Muscle of arm (tissue), 14 donors: ENCODE measurements around the gene INA. TPM values are rescaled to one million over a fixed set of nuclear protein-coding genes. Genes with fewer than 3 reads are reported as not detected.
"Not testable (repeated sequence)": the region's sequence is repeated elsewhere in the genome, so short reads cannot be mapped to it uniquely, and the experiment has no call there.

Source experiments
- DNase-seq: peaks from one replicate; pipeline ENCODE4 v3.0.0-alpha.2; 2013
- long read RNA-seq, 11 donors: transcript quantifications; one replicate each; lab custom pipeline, GENCODE V29; 2026
- polyA plus RNA-seq, 12 donors: library from polyadenylated mRNA; unstranded; fragments of 120-200 nt; gene quantifications; one replicate each; pipeline ENCODE4 v1.2.1, GENCODE V29; 2013; ENCODE audit not compliant: insufficient read length in 12 of 12

The INA gene
- polyA plus RNA-seq = 1 to 10 TPM in 1 of 12 donors, under 1 TPM in 9, not detected in 2; 0.10 to 2.0 (median 0.30) TPM
- long read RNA-seq, donor 1, transcript INA-201 (3 exons, 3,231 nt) = major isoform, 20 of 37 reads
- long read RNA-seq, donor 1, partial matches to known transcripts = 17 of 37 reads
- long read RNA-seq, donor 1, other reads (novel, unspliced or antisense) = 0 of 37 reads
- long read RNA-seq, donor 2 = 0 reads
- long read RNA-seq, donor 3, partial matches to known transcripts = 0 of 1 reads
- long read RNA-seq, donor 3, other reads (novel, unspliced or antisense) = 0 of 1 reads
- long read RNA-seq, donor 4 = 0 reads
- long read RNA-seq, donor 5 = 0 reads
- long read RNA-seq, donor 6 = 0 reads
- long read RNA-seq, donor 7 = 0 reads
- long read RNA-seq, donor 8, partial matches to known transcripts = 0 of 1 reads
- long read RNA-seq, donor 8, other reads (novel, unspliced or antisense) = 0 of 1 reads
- long read RNA-seq, donor 9 = 0 reads
- long read RNA-seq, donor 10 = 0 reads
- long read RNA-seq, donor 11 = 0 reads

DNA sequence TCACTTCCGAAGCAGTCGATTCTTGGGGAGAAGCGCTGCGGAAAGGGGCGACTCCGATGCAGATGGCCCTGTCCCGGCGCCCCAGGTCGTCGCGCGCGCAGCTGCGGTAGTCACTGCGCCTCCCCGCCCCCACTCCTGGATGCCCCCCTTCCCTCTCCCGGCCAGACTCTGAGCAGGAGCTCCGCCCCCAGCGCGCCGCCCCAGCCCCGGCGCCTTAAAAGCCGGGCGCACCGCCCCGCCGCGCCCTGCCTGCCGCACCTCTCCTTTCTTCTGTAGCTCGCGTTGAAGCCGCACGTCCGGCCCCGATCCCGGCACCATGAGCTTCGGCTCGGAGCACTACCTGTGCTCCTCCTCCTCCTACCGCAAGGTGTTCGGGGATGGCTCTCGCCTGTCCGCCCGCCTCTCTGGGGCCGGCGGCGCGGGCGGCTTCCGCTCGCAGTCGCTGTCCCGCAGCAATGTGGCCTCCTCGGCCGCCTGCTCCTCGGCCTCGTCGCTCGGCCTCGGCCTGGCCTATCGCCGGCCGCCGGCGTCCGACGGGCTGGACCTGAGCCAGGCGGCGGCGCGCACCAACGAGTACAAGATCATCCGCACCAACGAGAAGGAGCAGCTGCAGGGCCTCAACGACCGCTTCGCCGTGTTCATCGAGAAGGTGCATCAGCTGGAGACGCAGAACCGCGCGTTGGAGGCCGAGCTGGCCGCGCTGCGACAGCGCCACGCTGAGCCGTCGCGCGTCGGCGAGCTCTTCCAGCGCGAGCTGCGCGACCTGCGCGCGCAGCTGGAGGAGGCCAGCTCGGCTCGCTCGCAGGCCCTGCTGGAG is at the start of gene INA:
Gene INA (plus strand): TSS at position 243 of the 817 bp plus-strand sequence. CDS start 74 bp downstream, at position 317.
- peak; percentile 5 for DNase-seq

DNA sequence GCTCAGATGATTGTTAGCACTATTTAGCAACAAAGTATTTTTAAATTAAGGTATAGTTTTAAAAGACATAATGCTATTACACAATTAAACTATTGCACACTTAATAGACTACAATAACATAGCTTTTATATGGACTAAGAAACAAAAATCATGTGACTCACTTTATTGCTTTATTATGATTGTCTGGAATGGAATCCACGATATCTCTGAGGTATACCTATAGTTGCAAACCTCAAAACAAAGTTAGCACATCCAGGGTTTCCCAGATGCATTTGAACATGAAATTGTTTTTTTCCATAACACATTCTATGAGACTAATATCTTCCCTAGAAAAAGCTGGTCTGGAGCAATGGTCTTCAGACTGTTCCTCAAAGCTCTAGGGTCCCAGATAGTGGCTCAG is 49.5 kb upstream of the INA start:
- no peak for DNase-seq

DNA sequence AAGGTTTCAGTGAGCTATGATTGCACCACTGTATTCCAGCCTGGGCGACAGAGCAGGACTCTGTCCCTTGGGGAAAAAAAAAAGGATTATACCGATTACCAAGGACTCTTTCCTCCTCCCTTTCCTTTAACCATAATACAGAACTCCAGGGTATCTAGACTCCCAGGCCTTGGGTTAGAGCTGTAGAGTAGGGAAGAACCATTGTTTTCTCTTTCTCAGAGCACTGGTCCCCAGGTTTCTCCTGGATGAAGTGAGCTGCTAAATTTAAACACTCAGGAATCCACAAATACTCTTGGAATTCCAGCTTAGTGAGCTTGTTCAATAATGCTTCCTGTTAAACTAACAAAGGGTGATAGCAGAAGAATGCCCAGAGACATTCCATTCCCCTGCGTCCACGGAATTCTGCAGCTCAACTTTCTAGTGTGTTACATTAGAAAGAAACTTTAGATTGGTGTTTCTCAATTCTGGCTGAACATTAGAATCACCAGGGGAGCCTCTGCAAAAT is 45.8 kb upstream of the INA start:
- no peak for DNase-seq

DNA sequence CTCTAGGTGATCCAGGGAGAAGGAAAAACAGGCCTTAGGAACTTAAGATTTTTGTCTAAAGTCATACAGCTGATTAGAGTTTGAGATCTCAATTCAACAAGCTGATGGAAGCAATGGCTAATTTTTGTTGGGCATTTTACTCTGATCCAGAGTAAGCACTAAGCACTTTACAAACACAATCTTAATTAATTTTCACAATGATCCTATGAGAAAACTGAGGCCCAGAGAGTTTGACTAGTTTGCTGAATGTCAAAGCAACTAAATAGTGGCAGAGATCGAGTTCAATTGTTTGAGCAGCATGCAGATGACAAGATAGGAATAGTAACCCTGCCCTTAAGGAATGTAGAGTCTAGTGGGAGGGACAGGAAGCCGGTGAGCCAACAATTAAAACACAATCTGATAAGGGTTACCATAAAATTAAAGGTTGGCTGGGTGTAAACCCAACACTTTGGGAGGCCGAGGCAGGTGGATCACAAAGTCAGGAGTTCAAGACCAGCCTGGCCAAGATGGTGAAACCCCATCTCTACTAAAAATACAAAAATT is 44.7 kb upstream of the INA start:
- no peak for DNase-seq

DNA sequence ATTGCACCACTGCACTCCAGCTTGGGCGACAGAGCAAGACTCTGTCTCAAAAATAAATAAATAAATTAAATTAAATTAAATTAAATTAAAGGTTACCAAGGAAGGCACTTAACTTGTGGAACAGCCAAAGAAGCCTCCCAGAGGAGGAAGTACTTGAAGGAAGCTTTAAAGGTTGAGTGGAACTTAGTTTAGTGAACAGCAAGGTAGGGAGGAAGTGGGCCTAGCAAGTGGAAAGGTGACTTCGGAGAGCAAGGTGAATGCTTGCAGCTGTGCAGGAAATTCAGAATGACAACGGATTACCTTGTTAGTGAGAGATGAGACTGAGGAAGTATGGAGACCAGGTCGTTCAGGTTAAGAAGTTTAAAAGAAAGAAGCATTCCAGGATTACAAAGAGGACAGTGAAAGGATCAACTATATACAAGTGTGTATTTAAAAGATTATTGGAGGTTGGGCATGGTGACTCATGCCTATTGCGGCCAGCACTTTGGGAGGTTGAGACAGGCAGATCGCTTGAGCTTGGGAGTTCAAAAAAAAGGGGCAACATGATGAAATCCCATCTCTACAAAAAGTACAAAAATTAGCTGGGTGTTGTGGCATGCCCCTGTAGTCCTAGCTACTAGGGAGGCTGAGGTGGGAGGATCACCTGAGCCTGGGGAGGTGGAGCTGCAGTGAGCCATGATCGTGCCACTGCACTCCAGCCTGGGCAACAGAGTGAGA is 44.0 kb upstream of the INA start:
- no peak for DNase-seq

DNA sequence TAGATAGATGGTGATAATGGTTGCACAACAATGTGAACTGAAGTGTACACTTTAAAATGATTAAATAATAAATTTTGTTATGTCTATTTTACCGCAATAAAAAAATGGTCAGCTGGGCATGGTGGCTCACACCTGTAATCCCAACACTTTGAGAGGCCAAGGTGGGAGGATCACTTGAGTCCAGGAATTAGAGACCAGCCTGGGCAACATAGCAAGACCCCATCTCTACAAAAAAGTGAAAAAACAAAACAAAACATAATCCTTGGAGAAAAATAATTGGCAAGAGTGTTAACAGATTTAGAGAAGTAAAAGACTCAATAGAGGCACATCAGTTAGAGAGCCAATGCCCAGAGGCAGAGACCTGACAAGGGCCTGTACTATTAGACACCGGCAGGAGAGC is 41.2 kb upstream of the INA start:
- no peak for DNase-seq

DNA sequence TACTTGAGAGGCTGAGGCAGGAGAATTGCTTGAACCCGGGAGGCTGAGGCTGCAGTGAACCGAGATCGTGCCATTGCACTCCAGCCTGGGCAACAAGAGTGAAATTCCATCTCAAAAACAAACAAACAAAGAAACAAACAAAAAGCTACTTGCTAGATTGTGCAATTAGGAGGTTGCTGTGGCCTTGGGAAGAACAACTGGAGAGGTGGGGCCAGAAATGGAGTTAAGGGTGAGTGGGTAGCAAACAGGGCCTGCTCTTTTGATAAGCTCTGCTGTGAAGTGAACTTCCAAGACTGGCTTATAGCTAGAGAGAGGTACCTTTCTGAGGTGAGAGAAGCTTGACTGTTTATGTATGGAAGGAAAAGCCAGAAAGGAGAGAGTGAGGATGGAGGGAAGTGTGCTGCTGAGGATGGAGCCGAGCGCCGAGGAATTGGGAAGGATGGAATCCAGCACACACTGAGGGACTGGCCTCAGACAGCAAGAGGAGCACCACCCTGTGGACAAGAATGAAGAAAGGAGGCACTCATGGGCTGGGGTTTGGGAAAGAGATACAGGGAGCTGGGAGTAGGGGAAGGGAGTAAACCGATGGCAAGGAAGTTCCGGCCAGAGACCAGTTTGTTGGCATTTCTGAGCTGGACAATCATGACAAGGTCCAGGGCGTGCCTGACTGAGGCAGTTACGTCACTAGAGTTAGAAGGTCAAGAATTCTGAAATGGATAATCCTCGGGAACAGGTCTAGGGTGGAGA is 38.3 kb upstream of the INA start:
- DNase-seq = no peak

DNA sequence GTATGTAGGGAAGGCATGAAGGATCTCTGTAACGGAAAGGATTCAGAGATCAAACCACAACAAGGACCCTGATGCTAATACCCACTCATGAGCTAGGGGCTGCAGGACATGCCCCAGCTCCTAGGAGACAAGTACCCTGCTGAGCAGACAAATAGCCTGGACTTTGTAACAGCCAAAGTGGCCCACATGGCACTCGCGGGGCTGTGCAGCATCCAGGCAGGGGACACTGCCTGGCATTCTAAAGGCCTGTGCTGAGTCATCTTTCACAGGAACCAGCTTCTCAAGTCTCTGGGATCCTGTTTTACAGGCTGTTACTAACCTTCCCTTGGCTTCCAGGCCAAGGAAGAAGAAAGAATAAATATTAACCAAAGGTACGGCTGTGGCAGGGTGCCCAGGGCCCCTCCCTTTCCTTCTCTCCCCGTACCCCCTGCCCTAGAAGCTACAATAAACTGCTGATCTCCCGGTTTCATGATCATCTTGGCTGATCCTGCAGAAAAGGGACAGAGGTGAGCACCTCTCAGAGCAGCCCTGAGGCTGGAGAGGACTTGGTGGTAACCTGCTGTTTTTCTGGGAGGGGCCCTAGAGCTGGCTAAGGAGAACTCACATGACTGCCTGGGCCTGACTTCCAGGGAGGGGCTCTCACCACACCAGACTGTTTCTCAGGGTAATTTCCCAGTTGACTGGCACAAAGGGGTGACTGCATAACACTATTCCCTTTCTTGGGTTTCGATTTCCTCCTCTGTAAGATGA is 35.5 kb upstream of the INA start:
- DNase-seq = no peak

DNA sequence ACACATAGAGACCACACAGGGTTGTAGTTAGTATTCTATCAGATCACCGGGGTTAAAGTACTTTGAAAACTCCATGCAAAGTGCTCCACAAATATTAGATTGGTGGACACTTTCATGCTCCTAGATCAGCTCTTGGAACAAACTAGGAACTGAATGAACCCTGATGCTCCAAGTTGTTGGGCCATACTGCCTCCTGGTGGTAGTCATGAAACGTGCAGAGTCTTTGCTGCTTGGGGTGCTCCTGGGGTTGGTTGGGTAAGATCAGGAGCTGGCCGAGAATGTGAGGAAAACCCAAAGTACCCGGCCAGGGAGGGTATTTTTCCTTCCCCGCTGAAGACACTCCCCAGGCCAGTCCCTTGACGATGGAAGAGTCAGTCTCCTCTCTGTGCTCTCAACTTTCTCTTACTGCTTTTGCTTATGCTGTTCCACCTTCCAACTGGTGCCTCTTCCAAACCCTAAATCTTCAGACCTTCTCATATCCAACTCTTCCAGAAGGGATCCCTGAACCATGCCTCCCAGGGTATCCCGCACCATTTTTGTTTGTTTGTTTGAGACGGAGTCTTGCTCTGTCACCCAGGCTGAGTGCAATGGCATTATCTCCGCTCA is 32.2 kb upstream of the INA start:
- DNase-seq = peak; percentile 71

DNA sequence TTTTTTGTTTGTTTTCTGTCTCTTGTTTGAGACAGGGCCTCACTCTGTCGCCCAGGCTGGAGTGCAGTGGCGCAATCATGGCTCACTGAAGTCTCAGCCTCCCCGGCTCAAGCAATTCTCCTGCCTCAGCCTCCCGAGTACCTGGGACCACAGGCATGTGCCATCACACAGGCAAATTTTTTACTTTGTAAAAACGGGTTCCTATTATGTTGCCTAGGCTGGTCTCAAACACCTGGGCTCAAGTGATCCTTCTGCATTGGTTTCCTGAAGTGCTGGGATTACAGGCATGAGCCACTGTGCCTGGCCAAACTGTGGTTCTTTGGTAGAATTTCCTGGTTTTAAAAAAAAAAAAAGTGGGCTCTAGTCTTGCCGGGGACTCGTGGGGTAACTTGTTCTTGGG is 31.4 kb upstream of the INA start, which contains the start of gene RPEL1:
Gene RPEL1 (plus strand): TSS at position 301 of the 400 bp plus-strand sequence. CDS start 110 bp downstream, outside the sequence.
- not testable (repeated sequence) for DNase-seq

DNA sequence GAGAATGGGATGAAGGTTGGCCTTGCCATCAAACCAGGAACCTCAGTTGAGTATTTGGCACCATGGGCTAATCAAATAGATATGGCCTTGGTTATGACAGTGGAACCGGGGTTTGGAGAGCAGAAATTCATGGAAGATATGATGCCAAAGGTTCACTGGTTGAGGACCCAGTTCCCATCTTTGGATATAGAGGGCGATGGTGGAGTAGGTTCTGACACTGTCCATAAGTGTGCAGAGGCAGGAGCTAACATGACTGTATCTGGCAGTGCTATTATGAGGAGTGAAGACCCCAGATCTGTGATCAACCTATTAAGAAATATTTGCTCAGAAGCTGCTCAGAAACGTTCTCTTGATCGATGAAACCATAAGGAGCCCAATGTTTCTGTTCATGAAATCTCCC is 30.6 kb upstream of the INA start:
- no peak for DNase-seq

DNA sequence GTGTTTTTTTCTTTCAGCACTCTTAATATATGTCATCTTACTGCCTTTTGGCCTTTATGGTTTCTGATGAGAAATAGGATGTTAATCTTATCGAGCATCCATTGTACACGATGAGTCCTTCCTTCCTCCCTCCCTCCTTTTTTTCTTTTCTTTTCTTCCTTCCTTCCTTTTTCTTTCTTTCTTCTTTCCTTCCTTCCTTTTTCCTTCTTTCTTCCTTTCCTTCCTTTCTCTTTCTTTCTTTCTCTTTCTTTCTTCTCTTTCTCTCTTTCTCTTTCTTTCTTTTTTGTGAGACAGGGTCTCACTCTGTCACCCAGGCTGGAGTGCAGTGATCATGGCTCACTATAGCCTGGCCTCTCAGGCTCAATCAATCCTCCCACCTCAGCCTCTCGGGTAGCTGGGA is 22.8 kb upstream of the INA start:
- no peak for DNase-seq

DNA sequence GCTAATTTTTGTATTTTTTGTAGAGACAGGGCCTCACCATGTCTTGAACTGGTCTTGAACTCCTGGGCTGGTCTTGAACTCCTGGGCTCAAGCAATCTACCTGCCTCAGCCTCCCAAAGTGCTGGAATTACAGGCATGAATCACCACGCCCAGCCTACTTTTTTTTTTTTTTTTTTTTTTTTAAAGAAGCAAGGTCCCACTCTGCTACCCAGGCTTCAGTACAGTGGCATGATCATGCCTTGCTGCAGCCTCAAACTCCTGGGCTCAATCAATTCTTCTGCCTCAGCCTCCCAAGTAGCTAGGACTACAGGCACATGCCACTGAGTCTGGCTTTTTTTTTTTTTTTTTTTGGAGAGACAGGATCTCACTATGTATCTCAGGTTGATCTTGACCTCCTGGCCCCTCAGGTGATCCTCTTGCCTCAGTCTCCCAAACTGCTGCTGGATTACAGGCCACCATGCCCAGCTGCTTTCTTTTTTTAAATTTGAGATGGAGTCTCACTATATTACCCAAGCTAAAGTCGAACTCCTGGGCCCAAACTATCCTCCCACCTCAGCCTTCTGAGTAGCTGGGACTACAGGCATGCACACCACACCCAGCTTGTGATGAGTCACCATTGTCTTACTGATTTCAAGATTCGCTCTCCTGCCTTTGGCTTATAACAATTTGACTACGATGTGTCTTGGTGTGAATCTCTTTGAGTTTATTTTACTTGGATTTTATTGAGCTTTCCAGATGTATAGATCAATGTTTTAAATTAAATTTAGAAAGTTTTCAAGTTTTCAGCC is 22.2 kb upstream of the INA start:
- no peak for DNase-seq

DNA sequence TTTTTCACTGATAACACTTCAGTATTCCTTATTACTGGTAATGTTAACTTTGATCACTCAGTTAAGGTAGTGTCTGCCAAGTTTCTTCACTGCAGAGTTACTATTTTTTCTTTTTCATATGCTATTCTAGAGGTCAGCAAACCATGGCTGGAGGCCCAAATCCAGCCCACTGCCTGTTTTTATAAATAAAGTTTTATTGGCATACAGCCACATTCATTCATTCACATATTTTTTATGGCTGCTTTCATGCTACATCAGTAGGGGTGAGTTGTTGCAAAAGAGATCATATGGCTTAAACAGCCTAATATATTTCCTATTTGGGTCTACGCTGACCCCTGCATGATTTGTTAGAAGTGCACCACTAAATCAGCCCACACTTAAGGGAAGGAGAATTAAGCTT is 20.3 kb upstream of the INA start:
- no peak for DNase-seq

DNA sequence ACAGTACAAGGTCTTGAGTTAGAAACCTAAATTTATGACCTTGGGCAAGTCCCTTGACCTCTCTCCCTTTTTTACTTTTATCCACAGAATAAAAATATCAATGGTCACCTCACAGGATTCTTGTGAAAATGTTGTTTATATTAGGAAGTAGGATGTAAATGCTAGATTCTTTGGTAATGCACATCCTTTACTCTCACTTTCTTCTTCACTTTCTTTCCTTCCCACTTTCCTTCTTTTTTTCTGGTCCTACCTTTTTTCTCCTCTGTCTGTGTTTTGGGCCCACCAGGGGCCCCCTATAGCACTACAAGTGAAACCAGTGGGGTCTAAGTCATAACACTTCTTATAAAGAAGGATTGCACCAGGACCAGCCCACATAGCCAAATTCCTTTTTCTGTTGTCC is 19.1 kb upstream of the INA start:
- no peak for DNase-seq

DNA sequence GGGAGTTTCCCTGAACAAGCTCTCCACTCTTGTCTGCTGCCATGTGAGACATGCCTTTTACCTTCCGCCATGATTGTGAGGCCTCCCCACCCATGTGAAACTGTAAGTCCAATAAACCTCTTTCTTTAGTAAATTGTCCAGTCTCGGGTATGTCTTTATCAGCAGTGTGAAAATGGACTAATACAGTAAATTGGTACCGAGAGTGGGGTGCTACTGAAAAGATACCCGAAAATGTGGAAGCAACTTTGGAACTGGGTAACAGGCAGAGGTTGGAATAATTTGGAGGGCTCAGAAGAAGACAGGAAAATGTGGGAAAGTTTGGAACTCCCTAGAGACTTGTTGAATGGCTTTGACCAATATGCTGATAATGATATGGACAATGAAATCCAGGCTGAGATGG is 18.0 kb upstream of the INA start:
- DNase-seq = not testable (repeated sequence)

DNA sequence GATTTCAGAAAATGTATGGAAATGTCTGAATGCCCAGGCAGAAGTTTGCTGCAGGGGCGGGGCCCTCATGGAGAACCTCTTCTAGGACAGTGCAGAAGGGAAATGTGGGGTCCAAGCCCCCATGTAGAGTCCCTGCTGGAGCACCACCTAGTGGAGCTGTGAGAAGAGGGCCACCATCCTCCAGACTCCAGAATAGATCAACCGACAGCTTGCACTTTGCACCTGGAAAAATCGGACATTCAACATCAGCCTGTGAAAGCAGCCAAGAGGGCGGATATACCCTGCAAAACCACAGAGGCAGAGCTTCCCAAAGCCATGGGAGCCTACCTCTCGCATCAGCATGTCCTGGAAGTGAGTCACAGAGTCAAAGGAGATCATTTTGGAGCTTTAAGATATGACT is 16.9 kb upstream of the INA start:
- no peak for DNase-seq

DNA sequence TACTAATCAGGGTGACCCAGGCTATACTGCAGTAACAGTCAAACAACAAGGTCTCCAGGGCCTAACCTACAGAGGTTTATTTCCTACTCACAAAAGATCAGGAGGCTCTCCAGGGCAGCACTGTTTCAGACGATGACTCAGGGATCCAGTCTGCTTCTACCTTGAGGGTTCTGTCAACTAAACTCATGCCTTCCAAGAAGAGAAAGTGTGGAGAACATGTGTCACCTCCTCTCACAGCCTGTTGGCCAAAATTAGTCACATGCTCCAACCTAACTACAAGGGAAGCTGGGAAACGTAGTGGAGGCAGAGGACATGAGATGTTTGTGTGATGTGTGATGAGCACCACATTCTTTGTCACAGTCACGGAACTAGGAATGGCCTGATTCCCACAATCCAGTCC is 14.7 kb upstream of the INA start:
- no peak for DNase-seq
